HG03460 (cell line): ENCODE measurements around the gene LCN2.
"Not testable (repeated sequence)": the region's sequence is repeated elsewhere in the genome, so short reads cannot be mapped to it uniquely, and the experiment has no call there.

Experiments
- ATAC-seq: cut with Tn5 transposase; IDR thresholded peaks from one replicate; pipeline ENCODE4 v1.9.1; 2021; ENCODE audit not compliant: unreplicated experiment

The LCN2 gene

DNA sequence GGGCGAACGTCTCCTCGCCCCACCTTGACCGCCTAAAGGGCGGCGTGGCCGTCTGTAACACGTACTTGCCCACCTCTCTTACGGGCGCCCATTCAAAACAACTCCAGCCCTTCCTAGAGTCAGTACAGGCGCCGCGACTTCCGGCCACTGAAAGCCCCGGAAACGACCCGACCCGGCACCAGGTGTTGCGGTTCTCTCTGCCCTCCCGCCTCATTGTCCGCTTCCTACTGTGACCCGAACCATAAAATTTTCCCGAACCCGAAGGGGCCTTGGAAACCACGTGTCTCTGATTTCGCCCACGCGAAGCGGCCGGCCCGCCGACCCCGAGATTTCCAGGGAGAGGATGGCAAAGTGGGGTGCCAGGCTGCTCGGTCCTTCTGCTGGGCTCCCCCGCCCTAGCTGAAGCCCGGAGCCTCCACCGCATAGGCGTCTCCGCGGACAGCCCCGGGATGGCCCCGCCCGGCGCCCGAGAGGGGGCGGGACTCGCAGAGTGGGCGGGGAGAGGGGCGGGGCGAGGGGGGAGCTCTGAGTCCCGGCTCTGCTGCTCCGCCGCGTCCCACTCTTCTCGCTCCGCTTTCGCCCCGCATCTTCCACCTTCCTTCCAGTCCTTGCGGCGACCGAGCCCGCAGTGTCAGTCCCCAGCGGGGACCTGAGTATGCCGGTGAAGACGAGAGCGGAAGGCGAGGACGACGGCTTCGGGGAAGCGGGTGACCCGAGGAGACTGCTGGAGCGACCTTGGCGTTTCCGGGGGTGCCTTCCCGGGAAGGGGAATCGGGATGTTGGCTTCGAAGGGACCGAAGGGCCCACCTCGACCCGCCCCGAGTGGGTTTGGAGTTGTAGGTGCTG, 21.0 kb upstream of the LCN2 start:
- ATAC-seq, result peak; percentile 66

DNA sequence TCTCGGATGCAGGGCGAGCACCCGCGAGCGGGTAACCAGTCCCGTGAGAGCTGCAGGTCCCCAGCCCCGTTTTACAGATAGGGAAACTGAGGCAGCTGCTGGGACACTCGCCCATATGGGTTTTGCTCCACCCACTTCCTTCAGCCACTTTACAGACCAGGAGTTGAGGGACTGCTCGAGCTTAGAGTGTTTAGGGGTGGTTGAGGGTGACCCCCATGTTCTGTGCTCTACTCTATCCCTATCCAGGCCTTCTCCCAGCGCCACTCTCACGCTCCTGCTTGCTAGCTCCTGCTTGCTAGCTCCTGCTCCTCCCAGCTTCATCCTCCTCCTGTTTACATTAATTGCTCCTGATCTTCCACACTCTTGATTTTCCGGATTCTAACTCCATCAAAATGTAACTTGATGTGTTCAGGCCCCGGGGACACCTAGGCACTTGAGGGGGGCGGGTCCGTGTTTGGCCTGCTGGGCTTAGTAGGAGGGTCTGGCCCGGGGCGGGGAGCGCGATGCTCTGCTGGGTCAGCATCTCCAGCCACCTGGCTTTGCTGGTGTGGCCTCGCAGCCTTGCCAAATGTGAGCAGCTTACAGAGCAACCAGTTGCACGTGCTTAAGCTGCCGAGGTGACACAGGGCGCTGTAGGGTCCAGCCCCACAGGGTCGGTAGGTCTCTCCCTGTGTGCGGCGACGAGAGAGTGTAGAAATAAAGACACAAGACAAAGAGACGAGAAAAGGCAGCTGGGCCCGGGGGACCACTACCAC, 20.2 kb upstream of the LCN2 start:
- no peak for ATAC-seq

DNA sequence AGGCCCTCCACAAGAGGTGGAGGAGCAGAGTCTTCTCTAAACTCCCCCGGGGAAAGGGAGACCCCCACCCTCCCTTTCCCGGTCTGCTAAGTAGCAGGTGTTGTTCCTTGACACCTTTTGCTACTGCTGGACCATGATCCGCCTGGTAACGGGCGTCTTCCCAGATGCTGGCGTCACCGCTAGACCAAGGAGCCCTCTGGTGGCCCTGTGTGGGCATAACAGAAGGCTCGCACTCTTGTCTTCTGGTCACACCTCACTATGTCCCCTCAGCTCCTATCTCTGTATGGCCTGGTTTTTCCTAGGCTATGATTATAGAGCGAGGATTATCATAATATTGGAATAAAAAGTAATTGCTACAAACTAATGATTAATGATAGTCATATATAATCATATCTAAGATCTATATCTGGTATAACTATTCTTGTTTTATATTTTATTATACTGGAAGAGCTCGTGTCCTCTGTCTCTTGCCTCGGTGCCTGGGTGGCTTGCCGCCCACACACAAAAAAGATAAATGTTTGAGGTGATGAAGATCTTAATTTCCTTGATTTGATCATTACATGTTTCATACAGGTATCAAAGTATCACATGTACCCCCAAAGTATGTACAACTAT, 19.2 kb upstream of the LCN2 start:
- not testable (repeated sequence) for ATAC-seq

DNA sequence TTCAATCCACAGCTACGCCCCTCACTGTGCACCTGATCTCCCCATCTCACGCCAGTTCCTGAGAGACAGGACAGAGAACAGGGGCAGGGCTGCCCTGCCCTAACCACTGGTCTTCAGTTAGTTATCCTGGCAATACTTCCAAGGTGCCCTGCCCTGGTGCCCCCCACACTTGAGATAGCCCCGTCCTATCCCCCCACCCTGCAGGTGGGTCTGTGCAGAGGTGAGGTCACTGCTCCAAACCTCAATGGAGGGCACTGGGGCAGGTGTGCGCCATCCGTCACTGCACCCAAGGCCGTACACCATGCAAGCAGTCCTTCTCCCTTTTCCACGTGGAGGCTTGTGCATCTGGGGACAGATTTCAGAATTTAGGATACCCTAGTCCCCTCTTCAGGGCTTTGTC, 18.6 kb upstream of the LCN2 start:
- ATAC-seq, result not testable (repeated sequence)

DNA sequence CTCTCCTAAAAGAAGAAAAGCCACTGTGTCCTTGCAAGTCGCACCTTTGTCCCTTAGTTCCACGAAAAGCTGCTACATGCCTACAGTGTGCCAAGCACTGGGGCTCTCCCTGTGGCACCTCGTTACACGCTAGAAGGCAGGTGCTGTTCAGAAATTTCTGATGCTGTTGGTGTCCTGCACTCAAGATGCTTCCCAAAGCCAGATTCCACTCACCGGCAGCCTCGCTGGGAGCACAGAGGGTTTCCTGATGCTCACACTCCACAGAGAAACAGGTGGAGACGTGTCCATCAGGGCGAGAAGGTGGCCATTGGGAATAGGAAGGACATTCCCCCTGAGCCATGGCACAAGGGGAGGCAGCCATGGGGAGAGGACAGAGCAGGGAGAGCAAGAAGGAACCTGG, 17.9 kb upstream of the LCN2 start:
- ATAC-seq, result not testable (repeated sequence)

DNA sequence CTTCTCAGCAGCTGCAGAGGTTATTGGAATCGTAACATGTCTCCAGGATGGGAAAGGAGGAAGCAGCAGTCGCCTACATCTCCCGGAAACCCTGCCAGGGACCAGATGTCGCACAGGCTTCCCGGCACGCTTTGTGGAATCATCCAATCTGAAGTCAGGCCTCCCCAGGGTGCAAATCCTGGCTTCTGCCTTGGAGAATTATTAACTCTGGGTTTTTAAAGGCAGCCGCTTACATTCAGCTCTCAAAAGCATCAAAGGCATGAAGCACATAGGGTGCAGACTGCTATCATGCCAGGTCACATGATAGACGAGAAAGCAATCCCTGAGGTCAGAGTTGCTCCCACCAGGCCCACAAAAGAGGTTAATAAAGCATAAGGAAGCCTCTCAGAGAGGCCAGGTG, 17.1 kb upstream of the LCN2 start:
- not testable (repeated sequence) for ATAC-seq

DNA sequence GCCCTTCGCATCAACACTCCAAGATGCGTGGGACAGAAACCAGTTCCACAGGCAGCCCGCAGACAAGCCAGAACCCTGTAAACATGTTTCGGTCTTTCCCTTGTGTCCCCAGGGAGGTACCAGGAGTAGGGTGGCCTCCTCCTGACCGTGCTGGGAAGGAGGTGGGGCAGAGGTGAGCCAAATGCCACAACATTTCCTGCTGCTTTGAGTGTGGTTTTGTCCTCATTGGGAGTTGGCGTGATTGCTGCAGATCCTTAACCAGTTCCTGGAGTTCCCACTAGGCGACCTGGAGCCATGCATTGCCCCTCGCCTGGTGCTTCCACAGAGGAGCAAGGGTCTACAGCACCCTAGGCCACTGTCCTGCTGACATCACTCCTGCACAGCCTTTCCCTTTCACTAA, 13.7 kb upstream of the LCN2 start:
- not testable (repeated sequence) for ATAC-seq

DNA sequence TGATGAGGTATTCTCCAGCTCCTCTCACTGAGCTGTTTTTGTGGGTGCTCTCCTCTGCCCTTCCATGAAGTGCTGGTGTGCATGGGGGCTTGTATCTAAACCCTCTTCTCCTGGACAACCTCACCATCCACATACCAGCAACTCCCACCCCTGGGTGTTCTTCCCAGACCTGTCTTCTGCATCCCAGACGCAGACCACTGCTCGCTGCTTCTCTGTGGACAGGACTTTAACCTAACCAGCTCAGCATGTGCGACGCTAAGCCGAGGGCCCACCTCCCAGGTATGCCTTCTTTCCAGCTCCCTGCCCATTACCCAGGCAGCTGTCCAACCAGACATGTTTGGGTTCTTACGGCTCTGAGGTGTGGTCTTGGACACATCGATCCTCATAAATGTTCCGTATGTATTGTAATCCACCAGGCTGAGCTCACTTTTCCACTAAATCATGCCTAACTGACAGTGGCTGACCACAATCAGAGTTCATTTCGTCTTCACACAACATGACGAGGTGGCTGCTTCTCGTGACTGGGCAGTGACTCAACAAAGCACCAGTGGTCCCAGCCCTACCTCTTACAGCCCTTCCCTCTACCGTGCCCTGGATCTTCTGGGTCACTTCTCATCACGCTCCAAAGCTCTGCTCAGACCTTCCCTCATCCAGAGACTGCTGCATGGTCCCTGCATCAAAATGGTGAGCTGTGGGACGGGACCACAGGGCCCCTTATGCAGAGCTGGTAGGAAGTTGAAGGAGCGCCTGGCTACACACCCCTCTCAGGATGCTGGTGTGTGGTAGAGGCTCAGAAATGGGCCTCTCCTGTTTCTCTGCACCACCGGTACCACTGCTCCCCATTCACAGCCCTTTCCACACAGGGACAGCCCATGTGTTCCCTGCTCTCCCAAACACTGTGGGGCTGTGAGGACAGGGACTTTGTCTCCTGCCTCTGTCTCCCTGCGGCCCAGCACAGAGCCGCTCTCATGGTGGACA, 12.1 kb upstream of the LCN2 start:
- no peak for ATAC-seq

DNA sequence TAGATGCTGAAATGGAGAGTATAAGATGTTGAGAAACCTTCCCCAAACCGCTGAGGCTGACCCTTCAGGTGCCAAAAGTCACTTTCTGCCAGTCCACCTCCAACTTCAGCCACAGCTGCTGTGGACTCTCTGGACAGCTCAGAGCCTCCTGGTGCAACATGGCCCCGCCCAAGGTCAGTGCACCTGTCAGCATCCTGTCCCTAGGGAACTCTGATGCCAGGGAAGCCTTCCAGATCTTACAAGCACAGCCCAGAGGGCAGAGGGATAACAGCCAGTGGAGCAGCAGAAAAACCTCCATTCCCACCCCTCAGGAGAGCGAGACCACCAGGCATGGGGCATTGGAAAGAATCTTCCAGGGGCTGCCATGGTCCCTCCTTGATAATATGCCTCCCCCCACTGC, 11.3 kb upstream of the LCN2 start:
- no peak for ATAC-seq

DNA sequence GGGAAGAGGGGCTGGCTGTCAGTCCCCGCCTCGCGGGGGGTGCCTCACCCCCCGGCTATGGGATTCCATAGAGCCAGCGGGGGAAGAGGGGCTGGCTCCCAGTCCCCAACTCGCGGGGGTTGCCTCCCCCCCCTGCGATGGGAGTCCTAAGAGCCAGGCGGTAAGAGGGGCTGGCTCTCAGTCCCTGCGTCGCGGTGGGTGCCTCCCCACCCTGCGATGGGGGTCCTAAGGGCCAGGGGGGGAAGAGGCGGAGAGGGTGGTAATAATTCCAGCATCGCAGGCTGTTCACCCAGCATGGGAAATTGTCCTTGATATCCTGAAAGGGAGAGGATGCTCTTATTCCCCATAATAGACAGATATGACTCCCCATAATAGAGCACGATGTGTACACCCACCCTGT, 9.6 kb upstream of the LCN2 start:
- no peak for ATAC-seq

DNA sequence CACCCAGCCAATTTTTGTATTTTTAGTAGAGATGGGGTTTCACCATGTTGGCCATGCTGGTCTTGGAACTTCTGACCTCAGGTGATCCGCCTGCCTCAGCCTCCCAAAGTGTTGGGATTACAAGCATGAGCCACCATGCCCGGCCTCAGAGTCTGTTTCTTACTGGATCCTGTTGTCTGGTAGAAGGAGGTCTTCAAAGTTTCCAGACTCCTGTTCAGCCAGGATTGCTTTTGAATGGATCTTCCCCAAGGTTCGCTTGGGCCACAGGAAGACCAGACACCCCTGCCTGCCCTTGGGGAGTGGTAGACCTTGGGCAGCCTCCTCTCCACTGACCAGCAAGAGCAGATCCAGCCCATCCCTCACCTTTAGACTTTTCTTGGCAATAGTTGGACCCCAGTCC, 7.6 kb upstream of the LCN2 start:
- ATAC-seq, result no peak

DNA sequence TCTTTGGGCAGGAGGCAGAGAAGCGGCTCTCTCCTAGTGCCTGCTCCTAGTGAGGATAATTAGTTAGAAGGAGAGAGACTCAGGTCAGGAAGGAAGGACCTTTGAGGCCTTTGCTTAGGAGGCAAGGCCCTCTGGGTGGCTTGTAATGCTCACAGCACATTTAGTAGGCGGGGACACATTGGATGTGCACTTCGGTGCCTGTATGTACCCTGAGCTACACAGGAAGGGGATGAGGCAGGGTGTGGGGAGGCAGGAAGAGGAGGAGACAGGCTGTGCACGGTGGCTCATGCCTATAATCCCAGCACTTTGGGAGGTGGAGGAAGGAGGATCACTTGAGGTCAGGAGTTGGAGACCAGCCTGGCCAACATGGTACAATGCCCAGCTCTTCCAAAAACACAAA, 7.2 kb upstream of the LCN2 start:
- ATAC-seq, result no peak

DNA sequence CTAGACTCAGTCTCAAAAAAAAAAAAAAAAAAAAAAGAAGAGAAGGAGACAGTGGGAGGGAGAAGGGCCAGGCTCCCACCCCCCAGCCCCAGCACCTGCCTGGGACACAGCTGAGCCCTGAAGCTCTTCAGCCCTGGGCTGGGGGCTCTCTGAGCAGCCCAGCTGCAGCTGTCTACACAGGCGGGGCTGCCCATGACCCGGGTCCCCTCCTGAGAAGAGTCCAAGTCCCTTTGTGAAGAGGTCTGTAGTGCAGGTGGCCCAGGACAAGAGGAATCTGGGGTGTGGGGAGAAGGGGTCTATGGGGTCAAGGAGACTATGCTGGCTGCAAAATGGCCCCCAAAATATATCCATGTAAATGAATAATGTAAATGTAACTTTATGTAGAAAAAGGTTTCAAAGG, 6.7 kb upstream of the LCN2 start:
- ATAC-seq, result no peak

DNA sequence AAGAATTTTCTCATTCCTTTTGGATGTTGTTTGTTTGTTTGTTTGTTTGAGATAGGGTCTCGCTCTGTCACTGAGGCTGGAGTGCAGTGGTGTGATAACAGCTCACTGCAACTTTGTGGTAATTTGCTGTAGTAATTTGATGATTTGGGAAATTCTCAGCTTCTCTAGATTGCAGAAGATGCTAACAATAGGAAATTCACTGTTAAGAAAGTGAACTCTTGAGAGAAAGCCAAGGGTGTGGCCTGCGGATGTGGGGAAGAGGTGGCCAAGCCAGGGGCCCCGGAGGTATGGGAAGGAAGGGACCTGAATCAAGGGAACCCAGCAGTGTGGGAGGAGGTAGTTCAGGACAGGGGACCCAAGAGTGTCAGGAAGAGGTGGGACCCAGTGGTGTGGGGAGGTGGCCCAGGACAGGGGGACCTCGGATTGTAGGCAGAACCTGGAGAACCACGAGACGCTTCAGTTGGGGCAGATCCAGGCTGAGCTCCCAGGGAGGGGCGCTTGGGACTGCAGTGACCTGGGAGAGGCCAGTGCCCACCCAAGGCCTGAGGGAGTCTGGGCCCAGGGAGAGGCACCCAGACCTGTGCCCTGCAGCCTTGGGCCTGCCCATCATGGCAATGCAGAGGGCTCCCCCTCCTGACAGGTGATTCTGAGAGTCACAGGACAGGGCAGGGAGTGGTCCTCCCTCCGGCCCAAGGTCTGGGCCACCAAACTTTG, 5.6 kb upstream of the LCN2 start:
- ATAC-seq, result no peak

DNA sequence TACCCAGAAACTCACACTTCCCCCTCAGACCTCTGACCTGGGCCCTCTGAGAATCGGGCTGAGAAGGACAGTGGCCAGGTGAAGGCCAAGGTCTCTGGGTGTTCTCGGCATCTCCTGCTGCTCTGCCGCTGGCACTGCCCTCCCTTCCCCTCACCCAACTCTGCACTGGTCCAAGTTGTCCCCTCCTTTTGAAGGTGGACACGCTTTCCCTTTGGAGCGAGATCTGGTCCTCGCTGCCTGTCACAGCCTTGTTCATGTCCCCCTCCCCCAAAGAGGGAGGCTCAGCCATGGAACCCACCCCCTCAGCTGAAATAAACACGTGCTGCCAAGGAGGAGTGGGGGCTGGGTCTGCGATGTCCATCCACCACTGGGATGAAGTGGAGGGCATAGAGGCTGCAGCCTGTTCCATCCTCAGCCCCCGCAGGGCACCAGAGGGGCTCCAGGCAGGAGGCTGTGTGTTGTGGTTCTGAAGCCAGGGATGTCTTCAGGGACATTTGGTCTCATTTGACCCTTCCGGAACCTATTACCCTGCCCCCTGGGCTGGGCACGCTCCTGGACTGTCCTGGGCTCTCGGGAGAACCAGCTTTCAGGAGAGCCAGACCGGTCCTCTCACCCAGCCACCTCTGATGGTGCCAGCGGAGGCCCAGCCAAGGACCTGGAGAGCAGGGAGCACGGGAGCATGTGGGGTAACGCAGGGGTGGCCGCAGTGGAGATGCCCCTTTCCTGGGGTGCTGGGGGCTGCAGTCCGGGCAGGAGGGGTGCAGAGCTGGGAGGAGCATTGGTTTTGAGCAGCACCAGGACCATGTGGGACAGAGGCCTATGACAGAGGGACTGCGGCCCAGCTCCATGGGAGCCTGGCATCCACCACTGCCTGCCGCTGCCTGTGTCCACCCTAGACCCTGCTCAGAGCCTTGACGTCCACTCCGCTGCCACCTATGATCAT, 4.7 kb upstream of the LCN2 start:
- ATAC-seq, result no peak

DNA sequence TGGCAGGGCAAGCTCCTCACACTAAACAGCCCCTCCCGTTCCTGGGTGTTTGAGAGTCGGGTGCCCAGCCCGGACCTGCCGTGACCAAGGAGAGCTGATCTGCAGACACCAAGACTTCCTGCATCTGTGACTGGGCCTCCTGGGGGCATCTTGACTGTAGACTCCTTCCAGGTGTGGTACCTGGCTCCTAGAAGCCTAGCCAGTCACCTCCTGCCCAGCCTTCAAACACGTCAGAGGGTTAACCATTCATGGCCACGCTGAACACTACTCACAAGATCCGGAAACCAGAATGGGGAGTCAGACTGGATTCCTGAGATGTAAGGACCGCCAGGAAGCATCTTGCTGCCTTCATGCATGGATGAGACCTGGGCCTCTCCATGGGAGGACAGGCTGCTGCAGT, 3.7 kb upstream of the LCN2 start:
- no peak for ATAC-seq

DNA sequence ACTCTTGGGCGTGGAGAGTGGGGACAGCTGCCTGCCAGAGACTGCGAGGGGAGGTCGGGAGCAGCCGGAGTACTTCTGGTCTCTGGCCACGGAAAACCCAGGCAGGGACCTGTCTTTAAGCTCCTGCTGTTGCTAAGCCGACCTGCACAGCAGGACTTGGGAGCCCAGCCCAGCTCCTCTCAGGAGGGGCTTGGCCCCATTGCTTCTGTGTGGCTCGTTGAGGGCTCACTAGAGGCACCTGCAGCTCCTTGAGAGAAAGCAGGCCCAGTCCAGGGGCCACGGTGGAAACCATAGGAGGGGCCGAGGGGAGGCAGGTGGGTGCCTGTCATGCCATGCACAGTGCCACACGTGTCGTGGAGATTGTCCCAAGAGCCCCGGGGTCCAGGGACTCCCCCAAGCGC, 3.3 kb upstream of the LCN2 start:
- ATAC-seq, result no peak

DNA sequence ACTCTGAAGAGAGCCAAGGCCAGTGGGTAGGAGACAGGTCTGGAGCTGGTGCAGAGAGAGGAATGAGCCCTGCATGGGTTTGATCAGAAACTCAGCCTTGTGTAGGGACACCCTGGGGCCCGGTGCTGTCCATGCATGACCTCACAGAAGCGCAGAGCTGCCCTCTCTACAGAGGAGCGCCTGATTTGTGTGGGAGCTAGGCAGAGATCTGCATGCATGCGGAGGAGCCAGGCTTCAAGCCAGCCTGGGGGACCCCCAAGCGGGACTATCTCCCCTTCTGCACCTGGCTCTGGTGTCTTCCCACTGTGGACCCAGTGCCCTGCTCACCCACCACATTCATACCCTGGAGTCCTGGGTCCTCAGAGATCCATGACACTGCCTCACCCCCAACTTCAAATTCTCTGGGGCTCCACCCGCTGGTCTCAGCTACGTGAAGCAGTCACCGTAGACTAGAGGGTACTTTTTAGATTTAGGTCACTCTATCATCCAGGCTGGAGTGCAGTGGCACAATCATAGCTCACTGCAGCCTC, 2.6 kb upstream of the LCN2 start:
- no peak for ATAC-seq

DNA sequence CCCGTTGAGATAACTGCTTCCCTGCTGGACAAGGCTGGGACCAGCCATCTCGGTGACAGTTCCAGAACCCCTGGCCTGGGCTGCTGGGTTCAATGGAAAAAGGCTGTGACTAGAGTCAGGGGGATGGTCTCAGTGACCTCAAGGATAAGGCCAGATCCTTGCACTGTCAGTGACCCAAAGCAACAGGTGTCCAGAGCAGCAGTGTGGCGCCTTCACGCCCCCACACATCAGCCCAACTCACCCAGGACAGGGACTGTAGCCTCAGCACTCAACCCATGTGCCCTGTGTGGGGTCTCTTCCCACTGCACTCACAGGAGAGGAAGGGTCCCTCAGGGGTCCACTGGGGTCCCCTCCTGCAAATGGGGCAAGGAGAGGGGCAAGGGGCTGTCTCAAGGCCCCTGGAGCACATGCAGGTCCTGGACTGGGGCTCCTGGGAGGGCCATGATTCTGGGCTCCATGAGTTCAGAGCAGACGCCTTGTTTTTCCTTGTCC, 698 bp upstream of the LCN2 start:
- no peak for ATAC-seq
